Common myeloid progenitor, CD34-positive (primary cell): Measurements from ENCODE around the gene PNPLA1.

Source experiments
- CTCF ChIA-PET: fragments of 350-600 bp; sonication (Branson Sonifier 250); formaldehyde crosslinking; loops from one replicate; lab custom pipeline; 2021; ENCODE audit warnings: antibody characterized with exemption; lab: Charles Lee
- POLR2A ChIA-PET: fragments of 350-600 bp; sonication (Branson Sonifier 250); formaldehyde crosslinking; loops from one replicate; lab custom pipeline; 2021; ENCODE audit warnings: antibody characterized with exemption; lab: Charles Lee
- DNase-seq, 3 donors: peaks; one replicate each; pipeline versions ENCODE4 v3.0.0 to v3.0.0-alpha.2; 2013
- H3K27ac ChIP-seq, 2 experiments: 1 replicate in 1 of 2; 2 replicates in 1 of 2; pipeline ENCODE4 v1.7.0; 2013; ENCODE audit warnings: inconsistent platforms in 2 of 2, low read length in 2 of 2, mild to moderate bottlenecking in 2 of 2, low read depth in 1 of 2, moderate library complexity in 1 of 2; ENCODE audit not compliant: severe bottlenecking in 2 of 2, insufficient read depth in 1 of 2, poor library complexity in 1 of 2
- H3K27me3 ChIP-seq, 5 experiments: replicated peaks in 2 of 5; 1 replicate in 3 of 5; 2 replicates in 2 of 5; pipeline versions ENCODE4 v1.6.1 to v1.7.0; 2013; ENCODE audit warnings: low read length in 4 of 5, mild to moderate bottlenecking in 2 of 5, moderate library complexity in 2 of 5, inconsistent platforms in 1 of 5; ENCODE audit not compliant: insufficient read depth in 5 of 5, control insufficient read depth in 4 of 5
- H3K36me3 ChIP-seq, 4 experiments: 1 replicate in 2 of 4; 2 replicates in 2 of 4; pipeline versions ENCODE4 v1.6.1 to v1.7.0; 2013; ENCODE audit warnings: low read length in 3 of 4, control low read depth in 1 of 4, mild to moderate bottlenecking in 1 of 4; ENCODE audit not compliant: control insufficient read depth in 4 of 4, insufficient read depth in 4 of 4
- H3K4me1 ChIP-seq, 4 experiments: 1 replicate in 3 of 4; 2 replicates in 1 of 4; pipeline versions ENCODE4 v1.6.1 to v1.7.1; 2013; ENCODE audit warnings: low read length in 3 of 4, mild to moderate bottlenecking in 3 of 4, control low read depth in 1 of 4, inconsistent platforms in 1 of 4, moderate library complexity in 1 of 4; ENCODE audit not compliant: control insufficient read depth in 4 of 4, insufficient read depth in 4 of 4; ENCODE audit errors: control extremely low read depth in 1 of 4
- H3K4me3 ChIP-seq, 7 experiments: 1 replicate in 4 of 7; 2 replicates in 3 of 7; pipeline versions ENCODE4 v1.5.1 to v1.7.0; 2013; ENCODE audit warnings: mild to moderate bottlenecking in 7 of 7, low read length in 6 of 7, moderate library complexity in 6 of 7, inconsistent platforms in 2 of 7, low read depth in 2 of 7, control low read depth in 1 of 7; ENCODE audit not compliant: insufficient read depth in 4 of 7, control insufficient read depth in 1 of 7; ENCODE audit errors: extremely low read depth in 1 of 7
- H3K9me3 ChIP-seq, 5 experiments: 1 replicate in 4 of 5; 2 replicates in 1 of 5; pipeline versions ENCODE4 v1.6.1 to v1.7.1; 2013; ENCODE audit warnings: low read length in 4 of 5, mild to moderate bottlenecking in 2 of 5, inconsistent platforms in 1 of 5, low read depth in 1 of 5, moderate library complexity in 1 of 5; ENCODE audit not compliant: control insufficient read depth in 4 of 5, insufficient read depth in 2 of 5; ENCODE audit errors: control extremely low read depth in 1 of 5
- whole genome bisulfite sequencing: methylation state at CpG from one replicate; pipeline ENCODE4 v1.1.5; 2013; ENCODE audit not compliant: insufficient coverage; 5-methylcytosine and 5-hydroxymethylcytosine counted together

PNPLA1 gene

DNA sequence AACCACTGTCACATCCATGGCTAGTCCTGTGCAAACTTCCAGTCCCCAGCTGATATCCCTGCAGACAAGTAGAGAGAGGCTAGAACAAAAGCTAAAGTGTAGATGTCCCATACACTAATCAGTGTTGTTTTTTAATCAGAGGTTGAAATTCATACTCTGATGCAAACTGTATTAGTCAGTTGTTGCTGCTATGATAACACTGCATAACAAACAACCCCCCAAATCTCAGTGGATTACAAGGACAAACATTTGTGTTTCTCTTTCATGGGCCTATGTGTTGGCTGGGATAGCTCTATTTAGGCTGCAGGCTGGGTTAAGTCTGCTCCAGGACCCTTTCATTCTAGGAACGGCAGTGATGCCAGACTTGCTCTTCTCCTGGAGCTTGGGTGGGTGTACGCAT lies 40.0 kb downstream of the PNPLA1 start:
- Histone ChIP-seq H3K9me3 (no peaks in the 10 kb centered on the region), H3K36me3 (no peaks in the 10 kb centered on the region), H3K27me3 (no peaks in the 10 kb centered on the region), H3K4me3 (no peak overlapping the region), H3K4me1 (peaks cover 0 to 28% (median 19%) of the 10 kb centered on the region in 4 experiments), H3K27ac (no peak overlapping the region)
- DNase-seq: no peak
- ChIA-PET POLR2A (no interaction called here), CTCF (interaction anchor here (1.1 to 11.8 kb wide), 6 partner anchors 9 to 52 kb away, joined by 3 to 99 read pairs (median 6); no protein-coding TSS in a partner anchor)
- 100% methylated on average over 2 of the region's 2 CpGs for WGBS

DNA sequence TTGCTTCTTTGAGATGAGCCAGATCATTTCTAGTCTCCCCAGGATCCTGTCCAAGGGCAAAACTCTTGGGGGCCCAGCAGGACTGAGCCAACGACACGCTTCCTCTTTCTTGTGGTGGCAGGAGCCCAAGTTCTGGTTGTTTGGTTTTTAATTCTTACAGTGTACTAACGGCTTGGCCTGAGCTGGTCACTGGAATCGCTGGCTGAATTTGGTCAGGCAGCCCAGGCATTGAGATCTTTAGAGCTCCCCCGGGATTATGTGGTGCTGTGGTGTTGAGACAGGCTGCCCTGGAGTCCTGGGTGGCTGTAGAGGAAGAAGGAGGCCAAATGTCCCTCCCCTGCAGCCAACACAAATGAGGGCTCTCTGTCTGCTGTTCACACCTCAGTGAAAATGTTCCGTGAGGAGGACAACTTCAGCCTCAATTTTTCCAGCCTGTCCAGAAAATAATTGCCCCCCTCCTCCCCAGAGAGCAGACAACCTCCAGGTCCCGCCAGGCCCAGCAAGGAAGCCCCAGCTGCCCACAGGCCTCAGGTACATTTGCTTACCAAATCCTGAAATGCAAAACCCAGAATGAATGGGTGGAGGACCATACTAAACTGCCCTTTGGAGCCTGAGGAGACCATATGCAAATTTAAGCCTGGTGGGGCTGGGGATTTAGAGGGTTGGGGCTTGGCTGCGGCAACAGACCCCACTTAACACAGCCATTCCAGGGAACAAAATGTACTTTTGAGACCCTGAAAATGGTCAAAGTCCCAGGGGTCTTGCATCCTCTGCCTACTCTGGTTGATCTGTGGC lies 43.2 kb downstream of the PNPLA1 start:
- no peak overlapping the region for H3K4me3 ChIP-seq
- CTCF ChIA-PET: interaction anchor here (0.9 to 11.8 kb wide), 8 partner anchors 10 to 128 kb away, joined by 3 to 99 read pairs (median 4); no protein-coding TSS in a partner anchor
- DNase-seq: peak; percentile 40 to 81 (median 75)
- no peaks in the 10 kb centered on the region for H3K9me3 ChIP-seq
- no peak overlapping the region for H3K27ac ChIP-seq
- peaks cover 0 to 18% (median 13%) of the 10 kb centered on the region in 4 experiments for H3K4me1 ChIP-seq
- no peaks in the 10 kb centered on the region for H3K36me3 ChIP-seq
- POLR2A ChIA-PET: no interaction called here
- no peaks in the 10 kb centered on the region for H3K27me3 ChIP-seq
- WGBS: 32% methylated on average over 8 of the region's 8 CpGs

DNA sequence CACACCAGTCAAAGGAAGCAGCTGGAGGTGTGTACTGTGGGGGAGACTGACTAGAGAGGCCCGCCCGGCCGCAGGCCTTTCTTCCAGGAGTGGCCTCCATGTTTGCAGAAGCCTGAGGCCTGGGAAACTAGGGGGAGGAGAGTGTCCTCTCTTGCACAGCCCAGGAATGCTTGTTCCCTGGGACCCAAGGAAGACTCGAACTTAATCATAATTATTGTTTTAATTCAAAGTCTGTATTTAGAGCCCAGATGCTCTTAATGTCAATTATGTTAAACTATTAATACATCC lies 43.7 kb downstream of the PNPLA1 start:
- POLR2A ChIA-PET: interaction anchor here (0.6 kb wide), 1 partner anchor 22 kb away, joined by 4 read pairs; no protein-coding TSS in a partner anchor

DNA sequence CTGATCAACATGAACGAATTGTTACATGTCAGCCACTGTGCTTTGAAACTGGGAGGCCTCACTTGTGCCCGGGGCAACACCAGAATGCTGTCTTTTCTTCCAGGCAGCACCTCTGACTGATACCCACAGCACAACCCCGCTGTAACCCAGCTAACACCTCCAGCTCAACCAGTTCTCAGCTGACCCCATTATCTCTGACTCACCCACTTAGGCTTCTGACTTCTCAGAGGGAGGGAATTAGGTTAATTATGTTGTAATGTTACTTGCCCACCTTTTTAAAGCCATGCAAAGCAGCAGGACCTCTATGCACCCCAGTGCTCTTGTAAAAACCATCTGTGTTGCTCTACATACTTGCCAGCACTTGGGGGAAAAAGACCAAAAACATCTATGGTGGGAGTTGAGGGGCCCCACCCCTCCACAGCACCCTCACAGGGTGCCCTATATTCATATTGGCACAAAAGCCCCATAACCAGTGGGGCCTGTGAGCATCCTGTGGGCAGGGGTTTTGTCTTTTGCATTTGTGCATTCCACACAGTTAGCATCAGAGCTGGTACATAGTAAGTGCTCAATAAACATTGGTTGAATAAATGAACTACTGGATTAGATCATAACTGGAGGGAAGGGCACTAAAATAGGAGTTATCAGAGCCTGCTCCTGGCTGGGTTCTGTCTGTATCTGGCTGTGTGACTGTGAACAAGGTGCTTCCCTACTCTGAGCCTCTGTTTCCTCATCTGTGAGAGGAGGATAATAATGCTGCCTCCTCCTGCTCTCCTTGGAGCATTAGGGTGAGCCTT lies 44.6 kb downstream of the PNPLA1 start:
- Histone ChIP-seq H3K4me1 (peaks cover 0 to 17% (median 13%) of the 10 kb centered on the region in 4 experiments), H3K4me3 (no peak overlapping the region), H3K27ac (no peak overlapping the region), H3K27me3 (no peaks in the 10 kb centered on the region), H3K36me3 (no peaks in the 10 kb centered on the region), H3K9me3 (no peaks in the 10 kb centered on the region)
- 94% methylated on average over 2 of the region's 3 CpGs for WGBS
- POLR2A ChIA-PET: interaction anchor here (0.6 kb wide), 1 partner anchor 23 kb away, joined by 4 read pairs; no protein-coding TSS in a partner anchor
- DNase-seq: peak in 1 of 3 donors; percentile 28
- CTCF ChIA-PET: interaction anchor here (0.6 to 0.8 kb wide), 2 partner anchors 26 to 57 kb away, joined by 3 read pairs; no protein-coding TSS in a partner anchor

More for the DNA sequence above, 43.7 kb downstream of the PNPLA1 start:
- no peaks in the 10 kb centered on the region for H3K9me3 ChIP-seq
- no peak overlapping the region for H3K4me3 ChIP-seq
- CTCF ChIA-PET: interaction anchor here (0.6 kb wide), 1 partner anchor 56 kb away, joined by 3 read pairs; no protein-coding TSS in a partner anchor
- no peak for DNase-seq
- no peaks in the 10 kb centered on the region for H3K27me3 ChIP-seq
- no peaks in the 10 kb centered on the region for H3K36me3 ChIP-seq
- no peak overlapping the region for H3K27ac ChIP-seq
- 100% methylated on average over 3 of the region's 4 CpGs for whole genome bisulfite sequencing
- peaks cover 0 to 18% (median 13%) of the 10 kb centered on the region in 4 experiments for H3K4me1 ChIP-seq

DNA sequence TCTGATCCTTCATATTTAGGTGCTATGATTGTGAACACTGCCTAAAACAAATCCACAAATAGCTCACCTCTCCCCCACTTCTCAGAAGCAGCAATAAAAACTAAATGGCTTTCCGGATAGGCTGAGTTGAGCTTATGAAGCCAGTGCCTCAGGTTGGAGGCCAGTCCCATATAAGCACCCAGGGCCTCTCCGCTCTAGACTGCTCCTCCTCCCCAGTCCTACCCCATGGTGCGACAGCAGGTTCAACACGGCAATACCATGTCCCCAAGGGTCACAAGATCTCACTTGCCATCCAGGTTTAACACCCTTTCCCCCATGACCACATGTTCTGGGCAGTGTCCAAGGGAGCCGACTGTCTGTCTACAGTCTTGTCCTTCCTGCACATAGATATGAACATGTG lies 46.1 kb downstream of the PNPLA1 start:
- POLR2A ChIA-PET: no interaction called here
- H3K9me3 ChIP-seq: no peaks in the 10 kb centered on the region
- no peak for DNase-seq
- H3K36me3 ChIP-seq: no peaks in the 10 kb centered on the region
- 86% methylated on average over 5 of the region's 5 CpGs for WGBS
- no peaks in the 10 kb centered on the region for H3K27me3 ChIP-seq
- CTCF ChIA-PET: interaction anchor here (0.8 to 3.5 kb wide), 4 partner anchors 9 to 29 kb away, joined by 3 to 12 read pairs (median 4); no protein-coding TSS in a partner anchor
- H3K4me3 ChIP-seq: no peak overlapping the region
- H3K27ac ChIP-seq: no peak overlapping the region
- H3K4me1 ChIP-seq: peaks cover 0 to 17% (median 13%) of the 10 kb centered on the region in 4 experiments

DNA sequence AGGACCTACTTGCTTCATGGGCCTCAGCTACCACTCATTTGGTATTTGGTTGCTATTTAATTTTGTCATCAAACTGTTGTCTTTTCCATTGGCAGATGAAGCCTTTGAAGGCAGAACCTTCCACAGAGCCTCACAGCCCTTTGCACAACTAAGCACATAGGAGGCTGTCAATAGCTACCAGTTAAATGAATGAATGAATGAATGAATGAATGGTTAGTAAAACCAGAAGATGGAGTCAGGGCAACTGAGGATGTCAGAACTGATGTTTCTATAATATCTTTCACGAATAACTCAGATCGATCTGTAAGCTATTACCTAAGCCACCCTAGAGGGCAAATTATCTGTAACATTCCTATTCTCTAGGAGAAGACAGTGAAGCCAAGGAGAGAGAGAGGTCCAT lies 47.8 kb downstream of the PNPLA1 start:
- Histone ChIP-seq H3K27ac (no peak overlapping the region), H3K9me3 (no peaks in the 10 kb centered on the region), H3K4me1 (peaks cover 0 to 10% (median 8%) of the 10 kb centered on the region in 4 experiments), H3K36me3 (no peaks in the 10 kb centered on the region), H3K4me3 (no peak overlapping the region), H3K27me3 (no peaks in the 10 kb centered on the region)
- POLR2A ChIA-PET: interaction anchor here (0.8 kb wide), 1 partner anchor 34 kb away, joined by 3 read pairs; no protein-coding TSS in a partner anchor
- 90% methylated on average over 2 of the region's 2 CpGs for WGBS
- CTCF ChIA-PET: interaction anchor here (3.5 kb wide), 2 partner anchors 11 to 15 kb away, joined by 10 to 12 read pairs; no protein-coding TSS in a partner anchor
- no peak for DNase-seq
